ENCODE measurements around the gene ARFIP1. TPM values are rescaled to one million over a fixed set of nuclear protein-coding genes. Genes with fewer than 3 reads are reported as not detected.

ARFIP1 gene
- total RNA-seq, 1 donor from 2014 or later: 11.6 TPM

GRCh38 chr4:152935631-152936445, 156.1 kb downstream of the ARFIP1 start, which contains the start of gene FHDC1:
FHDC1 (plus strand) TSS chr4:152936323; CDS start chr4:152943058, 6,735 bp downstream.
- Histone ChIP-seq H3K4me1 (peaks cover 11% of the 10 kb centered on the region in 2 donors), H3K27me3 (peaks cover 4% of the 10 kb centered on the region), H3K27ac (no peak within 1 kb of the TSS), H3K4me3 (peak within 1 kb of the TSS; percentile 74 to 88), H3K9me3 (no peaks in the 10 kb centered on the region), H3K36me3 (no peaks in the 10 kb centered on the region)
- DNase-seq (ENCODE audit: low spot score in 2 of 2): no peak
- TF ChIP-seq, protein P1, sequence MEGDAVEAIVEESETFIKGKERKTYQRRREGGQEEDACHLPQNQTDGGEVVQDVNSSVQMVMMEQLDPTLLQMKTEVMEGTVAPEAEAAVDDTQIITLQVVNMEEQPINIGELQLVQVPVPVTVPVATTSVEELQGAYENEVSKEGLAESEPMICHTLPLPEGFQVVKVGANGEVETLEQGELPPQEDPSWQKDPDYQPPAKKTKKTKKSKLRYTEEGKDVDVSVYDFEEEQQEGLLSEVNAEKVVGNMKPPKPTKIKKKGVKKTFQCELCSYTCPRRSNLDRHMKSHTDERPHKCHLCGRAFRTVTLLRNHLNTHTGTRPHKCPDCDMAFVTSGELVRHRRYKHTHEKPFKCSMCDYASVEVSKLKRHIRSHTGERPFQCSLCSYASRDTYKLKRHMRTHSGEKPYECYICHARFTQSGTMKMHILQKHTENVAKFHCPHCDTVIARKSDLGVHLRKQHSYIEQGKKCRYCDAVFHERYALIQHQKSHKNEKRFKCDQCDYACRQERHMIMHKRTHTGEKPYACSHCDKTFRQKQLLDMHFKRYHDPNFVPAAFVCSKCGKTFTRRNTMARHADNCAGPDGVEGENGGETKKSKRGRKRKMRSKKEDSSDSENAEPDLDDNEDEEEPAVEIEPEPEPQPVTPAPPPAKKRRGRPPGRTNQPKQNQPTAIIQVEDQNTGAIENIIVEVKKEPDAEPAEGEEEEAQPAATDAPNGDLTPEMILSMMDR (IDR thresholded peaks at IDR 0.05): no peak
- intact Hi-C loops (cut with DNase I): no loop called here

DNA sequence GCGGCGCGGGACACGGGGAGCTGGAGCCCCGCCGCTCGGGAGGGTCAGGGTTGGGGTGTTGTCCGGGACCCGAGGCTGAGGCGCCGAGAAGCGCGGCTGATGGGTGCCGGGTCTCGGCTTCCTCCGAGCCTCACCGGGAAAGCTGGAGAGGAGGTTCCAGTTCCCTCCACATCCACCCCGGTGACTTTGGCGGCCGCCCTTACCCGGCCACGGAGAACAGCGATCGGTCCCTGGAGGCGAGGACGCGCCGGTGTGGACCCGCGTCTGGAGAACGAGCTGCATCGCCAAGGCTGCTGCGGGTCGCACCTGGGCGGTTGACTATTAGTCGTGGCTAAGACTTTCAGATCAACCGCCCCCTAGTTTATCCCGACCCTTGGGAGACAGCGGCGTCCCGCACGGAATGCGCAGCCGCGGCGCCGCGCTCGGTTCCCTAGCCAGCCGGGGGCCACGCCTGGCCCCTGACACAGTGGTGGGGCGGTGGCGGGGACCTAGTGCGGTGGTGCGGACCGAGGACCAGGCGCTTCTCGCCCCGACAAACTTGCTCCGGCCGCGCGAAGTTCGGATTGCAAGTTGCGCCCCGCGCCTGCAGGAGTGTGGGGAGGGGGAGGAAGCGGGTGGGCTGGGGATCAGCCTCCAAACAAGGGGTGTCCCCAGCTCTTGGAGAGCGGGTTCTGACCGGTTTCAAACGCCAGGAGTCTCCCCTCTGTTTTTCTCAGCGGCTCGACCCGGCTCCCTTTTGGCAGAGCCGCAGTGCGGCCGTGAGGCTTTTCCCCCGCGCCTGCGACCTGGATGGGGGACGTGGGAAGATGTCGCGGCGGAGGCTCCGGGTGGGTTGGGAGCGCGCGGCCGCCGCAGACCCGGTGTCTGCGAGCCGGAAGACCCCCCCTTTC, 156.9 kb downstream of the ARFIP1 start:
- TF ChIP-seq, protein P1 (IDR thresholded peaks at IDR 0.05): no peak
- peak overlapping the region; percentile 74 to 88 for H3K4me3 ChIP-seq
- H3K9me3 ChIP-seq: no peaks in the 10 kb centered on the region
- H3K4me1 ChIP-seq: peaks cover 11% of the 10 kb centered on the region in 2 donors
- intact Hi-C loops (cut with DNase I): no loop called here
- H3K27me3 ChIP-seq: peaks cover 4% of the 10 kb centered on the region
- no peaks in the 10 kb centered on the region for H3K36me3 ChIP-seq
- DNase-seq (ENCODE audit: low spot score in 2 of 2): no peak
- no peak overlapping the region for H3K27ac ChIP-seq

DNA sequence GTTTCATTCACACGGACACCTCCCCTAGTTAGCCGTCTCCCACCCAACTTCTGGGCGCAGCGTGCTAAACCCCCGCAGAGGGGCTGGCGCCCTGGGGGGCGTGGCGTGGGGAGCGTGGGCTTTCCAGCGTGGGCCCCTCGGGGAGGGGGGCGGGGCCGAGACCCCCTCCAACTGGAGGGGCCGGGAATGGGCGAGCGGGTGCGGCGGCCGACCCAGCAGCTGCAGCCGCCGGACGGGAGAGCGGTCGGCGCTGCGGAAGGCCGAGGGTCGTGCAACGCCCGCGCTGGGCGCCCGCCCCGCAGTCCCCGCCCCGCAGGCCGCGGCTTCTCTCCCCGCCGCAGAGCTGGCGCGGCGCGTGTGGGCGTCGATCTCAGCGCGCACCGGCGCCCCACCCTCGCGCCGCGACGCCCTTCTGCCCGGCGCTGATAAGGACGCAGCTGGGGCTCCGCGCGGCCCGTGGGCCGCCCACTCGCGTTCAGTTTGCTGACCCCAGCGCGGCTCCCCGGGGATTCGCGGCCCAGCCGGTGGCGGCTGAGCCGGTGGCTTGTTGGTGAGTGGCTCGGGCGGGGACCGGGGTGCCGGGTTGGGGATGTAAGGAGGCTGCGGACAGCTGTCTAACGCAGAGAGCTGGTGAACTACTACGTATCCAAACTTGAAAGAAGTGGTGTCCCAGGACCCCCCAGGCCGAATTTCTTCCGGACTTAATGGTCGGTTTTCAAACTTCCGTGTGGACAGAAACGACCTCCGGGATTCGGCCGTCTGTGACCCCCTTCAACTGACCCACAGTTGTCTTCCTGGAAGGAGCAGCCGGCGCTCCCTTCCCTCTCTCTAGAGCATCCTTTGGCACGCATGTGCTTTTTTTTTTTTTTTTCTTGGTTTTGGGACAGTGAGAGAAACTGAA, 157.8 kb downstream of the ARFIP1 start:
- Histone ChIP-seq H3K36me3 (no peaks in the 10 kb centered on the region), H3K27me3 (peaks cover 4% of the 10 kb centered on the region), H3K27ac (no peak overlapping the region), H3K4me1 (peaks cover 11% of the 10 kb centered on the region in 2 donors), H3K4me3 (peak overlapping the region; percentile 74 to 88), H3K9me3 (no peaks in the 10 kb centered on the region)
- DNase-seq (ENCODE audit: low spot score in 2 of 2): no peak
- intact Hi-C loops (cut with DNase I): no loop called here
- TF ChIP-seq, protein P1 (IDR thresholded peaks at IDR 0.05): no peak

- Histone ChIP-seq H3K9me3 (no peaks in the 10 kb centered on the region), H3K4me1 (peaks cover 11% of the 10 kb centered on the region in 2 donors), H3K36me3 (no peaks in the 10 kb centered on the region), H3K27ac (no peak overlapping the region), H3K4me3 (peak overlapping the region; percentile 74 to 88), H3K27me3 (peaks cover 4% of the 10 kb centered on the region)
- TF ChIP-seq, protein P1 (IDR thresholded peaks at IDR 0.05): no peak
- intact Hi-C loops (cut with DNase I): no loop called here
- no peak for DNase-seq (ENCODE audit: low spot score in 2 of 2)
Observed at GRCh38 chr4:152938237-152938947, 158.6 kb downstream of the ARFIP1 start.
